GM12891 (cell line): ENCODE data around the gene NBPF1.
"Not testable (repeated sequence)": the region's sequence is repeated elsewhere in the genome, so short reads cannot be mapped to it uniquely, and the experiment has no call there.

Source experiments
- POLR2A ChIP-seq: IDR thresholded peaks from 2 replicates; pipeline ENCODE4 v1.6.1; 2011; ENCODE audit warnings: low read depth, low read length, control low read depth
- POLR2AphosphoS5 ChIP-seq: IDR thresholded peaks from 2 replicates; pipeline ENCODE4 v1.6.1; 2011; ENCODE audit warnings: low read depth, low read length, control low read depth
- POU2F2 ChIP-seq: IDR thresholded peaks from 2 replicates; pipeline ENCODE4 v1.6.1; 2011; ENCODE audit warnings: low read depth, mild to moderate bottlenecking, control low read depth, low read length, moderate library complexity
- TAF1 ChIP-seq: IDR thresholded peaks from 2 replicates; pipeline ENCODE4 v1.6.1; 2011; ENCODE audit warnings: low read depth, low read length, control low read depth

DNA sequence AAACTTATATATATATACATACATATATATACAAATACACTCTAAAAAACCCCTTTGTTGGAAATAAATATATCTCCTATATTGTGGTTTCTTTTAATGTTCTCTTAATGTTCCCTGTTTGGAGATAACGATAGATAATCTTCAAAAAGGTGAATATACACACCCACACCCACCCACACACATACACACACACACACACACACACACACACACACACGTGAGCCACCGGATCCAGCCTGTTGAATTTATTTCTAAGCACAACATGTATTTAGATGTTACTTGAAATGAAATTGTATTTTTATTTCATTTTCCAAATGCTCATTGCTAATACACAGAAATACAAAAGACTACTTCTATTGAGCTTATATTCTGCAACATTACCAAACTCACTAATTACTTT, 14.0 kb downstream of the NBPF1 start:
- TF ChIP-seq POLR2AphosphoS5, POLR2A, TAF1, POU2F2: not testable (repeated sequence)
